Measurements from ENCODE around the gene RAMP2.
"Not testable (repeated sequence)": the region's sequence is repeated elsewhere in the genome, so short reads cannot be mapped to it uniquely, and the experiment has no call there.

Gene RAMP2

GRCh38 chr17:42760652-42761581 lies at the start of gene RAMP2:
RAMP2 (plus strand) TSS chr17:42761227; CDS start chr17:42761262, 35 bp downstream.
- in situ Hi-C loops (cut with MboI; ENCODE audit: low sequenced_read_pairs) = no loop called here

DNA sequence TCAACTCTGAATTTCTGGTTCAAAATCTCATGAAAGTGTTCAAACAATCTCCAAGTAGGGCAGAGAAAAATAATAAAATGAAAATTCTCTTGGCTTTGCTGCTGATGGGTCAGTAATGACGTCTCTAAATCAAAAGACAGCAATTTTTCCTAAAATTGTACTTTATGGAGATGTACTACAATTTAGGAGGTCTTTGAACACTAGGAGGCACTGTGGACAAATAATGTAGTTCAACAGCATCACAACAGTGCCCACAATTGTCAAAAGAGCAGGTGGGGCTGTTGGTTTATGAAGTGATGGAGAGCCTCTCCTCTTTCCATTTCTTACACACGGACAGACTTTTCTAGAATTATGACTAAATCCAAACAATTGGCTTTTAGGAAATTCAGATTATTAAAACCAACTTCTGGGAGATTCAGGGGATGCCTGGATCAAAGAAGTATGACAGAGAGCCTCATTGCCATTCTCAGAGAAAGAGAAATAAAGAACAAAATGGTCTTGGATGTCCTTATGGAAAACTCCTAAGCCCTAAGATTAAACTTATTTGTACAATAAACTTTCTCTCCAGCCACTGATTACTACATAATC lies 39.9 kb upstream of the RAMP2 start:
- in situ Hi-C loops (cut with MboI; ENCODE audit: low sequenced_read_pairs) = loop anchor here (10.0 to 25.0 kb wide), 2 partner anchors 104 to 216 kb away; partner anchors contain the start of gene BECN1

- in situ Hi-C loops (cut with MboI; ENCODE audit: low sequenced_read_pairs) = loop anchor here (10.0 to 25.0 kb wide), 2 partner anchors 101 to 214 kb away; partner anchors contain the start of gene BECN1
These were observed 37.4 kb upstream of the RAMP2 start for GRCh38 chr17:42723636-42724035.

GRCh38 chr17:42725143-42725542 lies 35.9 kb upstream of the RAMP2 start:
- in situ Hi-C loops (cut with MboI; ENCODE audit: low sequenced_read_pairs) = loop anchor here (10.0 kb wide), 1 partner anchor 100 kb away; the partner anchor contains the start of gene BECN1

DNA sequence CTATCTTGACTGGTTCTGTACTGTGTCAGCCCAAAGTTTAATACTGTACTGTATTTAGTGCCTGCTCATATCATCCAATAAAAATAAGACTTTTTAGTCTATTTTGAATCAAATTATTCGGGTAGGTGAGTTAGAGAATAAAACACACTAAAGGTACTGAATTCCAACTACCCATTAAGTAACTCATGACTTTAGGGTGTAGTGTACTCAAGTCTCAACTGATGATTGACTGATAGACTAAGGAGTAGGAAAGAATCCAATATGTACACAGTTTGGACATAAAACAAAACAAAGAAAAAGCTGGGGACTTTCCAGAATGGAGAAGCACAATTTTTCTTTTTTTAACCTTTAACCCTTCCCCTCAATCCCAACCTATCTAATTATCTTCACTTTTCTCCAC lies 20.3 kb upstream of the RAMP2 start:
- in situ Hi-C loops (cut with MboI; ENCODE audit: low sequenced_read_pairs) = no loop called here

DNA sequence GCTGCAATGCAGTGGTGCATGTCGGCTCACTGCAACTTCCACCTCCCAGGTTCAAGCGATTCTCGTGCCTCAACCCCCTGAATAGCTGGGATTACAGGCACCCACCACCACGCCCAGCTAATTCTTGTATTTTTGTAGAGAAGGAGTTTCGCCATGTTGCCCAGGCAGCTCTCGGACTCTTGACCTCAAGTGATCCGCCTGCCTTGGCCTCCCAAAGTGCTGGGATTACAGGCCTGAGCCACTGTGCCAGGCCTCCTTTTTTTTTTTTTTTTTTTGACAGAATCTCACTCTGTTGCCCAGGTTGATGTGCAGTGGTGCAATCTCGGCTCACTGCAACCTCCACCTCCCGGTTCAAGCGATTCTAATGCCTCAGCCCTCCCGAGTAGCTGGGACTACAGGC lies 18.1 kb upstream of the RAMP2 start:
- in situ Hi-C loops (cut with MboI; ENCODE audit: low sequenced_read_pairs) = not testable (repeated sequence)

DNA sequence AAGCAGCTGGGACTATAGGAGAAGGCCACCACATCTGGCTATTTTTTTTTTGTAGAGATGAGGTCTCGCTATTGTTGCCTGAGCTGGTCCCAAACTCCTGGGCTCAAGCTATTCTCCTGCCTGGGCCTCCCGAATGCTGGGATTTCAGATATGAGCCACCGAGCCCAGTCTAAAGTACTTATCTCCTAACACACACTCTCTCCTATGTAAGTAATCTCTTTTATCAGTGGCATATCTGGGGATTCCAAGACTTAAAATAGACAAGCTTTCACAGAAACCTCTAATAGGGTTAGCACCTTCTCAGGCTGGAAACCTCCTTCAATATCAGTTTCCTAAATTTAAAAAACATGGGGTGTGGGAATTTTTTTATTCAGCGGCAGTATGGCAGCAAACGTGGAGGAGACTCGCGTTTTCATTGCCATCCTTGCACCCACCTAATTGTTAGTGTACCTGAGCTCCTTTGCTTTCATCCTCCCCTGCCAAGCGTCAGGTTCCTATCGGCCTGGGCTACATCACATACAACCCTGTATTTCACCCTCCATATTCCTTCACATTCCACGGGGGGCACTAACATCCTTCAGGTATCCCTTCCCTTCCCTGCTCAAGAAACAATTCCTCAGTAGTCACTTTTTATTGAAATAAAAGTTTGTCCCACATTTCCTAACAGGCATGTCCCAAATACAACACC lies 17.3 kb upstream of the RAMP2 start:
- in situ Hi-C loops (cut with MboI; ENCODE audit: low sequenced_read_pairs) = no loop called here

DNA sequence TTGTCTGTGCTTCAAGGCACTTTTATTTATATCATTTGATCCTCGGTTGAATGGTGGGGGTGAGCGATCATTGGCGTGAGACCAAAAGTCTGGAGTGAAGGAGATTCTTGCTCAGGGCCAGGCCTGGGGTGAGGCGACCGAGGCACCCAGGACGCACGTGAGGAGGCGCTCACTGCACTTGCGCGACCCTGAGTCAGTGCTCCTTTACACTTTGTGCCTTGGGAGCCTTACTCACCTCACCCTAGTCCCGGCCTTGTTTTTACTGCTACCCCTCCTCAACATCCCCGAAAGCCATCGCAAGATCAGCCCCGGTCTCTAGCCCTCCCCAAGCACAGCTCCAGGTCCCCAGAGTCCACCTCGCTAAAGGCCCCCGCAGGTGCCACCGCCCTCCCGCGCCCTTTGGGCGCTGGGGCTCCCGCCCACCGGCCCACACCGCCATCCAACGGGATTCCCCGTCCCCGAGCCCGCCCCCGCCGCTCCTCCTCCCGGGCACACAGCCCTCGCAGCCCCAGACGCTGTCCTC lies 16.7 kb upstream of the RAMP2 start:
- in situ Hi-C loops (cut with MboI; ENCODE audit: low sequenced_read_pairs) = no loop called here

GRCh38 chr17:42744806-42745617 lies 16.0 kb upstream of the RAMP2 start, which contains the start of gene EZH1:
EZH1 (minus strand) TSS chr17:42745040; CDS start chr17:42728941, 16,099 bp downstream.
- in situ Hi-C loops (cut with MboI; ENCODE audit: low sequenced_read_pairs) = no loop called here

DNA sequence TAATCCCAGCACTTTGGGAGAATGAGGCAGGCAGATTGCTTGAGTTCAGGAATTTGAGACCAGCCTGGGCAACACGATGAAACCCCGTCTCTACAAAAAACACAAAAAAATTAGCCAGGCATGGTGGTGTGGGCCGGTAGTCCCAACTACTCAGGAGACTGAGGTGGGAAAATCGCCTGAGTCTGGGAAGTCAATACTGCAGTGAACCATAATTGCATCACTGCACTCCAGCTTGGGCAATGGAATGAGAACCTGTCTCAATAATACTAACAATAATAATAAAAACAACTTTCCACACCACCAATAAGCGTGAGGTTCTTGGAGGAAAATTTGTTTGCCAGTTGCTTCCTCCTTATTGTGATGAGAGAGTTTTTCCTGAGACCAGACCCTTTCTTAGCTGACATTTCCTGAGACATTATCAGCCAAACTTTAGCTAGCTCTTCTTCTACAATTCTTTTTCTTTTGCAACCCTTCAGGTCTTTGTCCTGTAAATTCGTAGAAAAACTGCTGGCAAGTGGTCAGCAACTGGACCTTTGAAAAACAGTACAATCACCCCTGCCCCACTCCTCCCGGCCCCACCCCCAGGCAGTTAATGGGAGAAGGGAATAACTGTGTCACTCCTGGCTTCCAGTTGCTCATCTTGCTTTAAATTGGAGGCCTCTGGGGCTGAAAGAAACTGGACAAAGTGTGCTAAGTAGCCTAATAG lies 12.7 kb upstream of the RAMP2 start:
- in situ Hi-C loops (cut with MboI; ENCODE audit: low sequenced_read_pairs) = no loop called here

DNA sequence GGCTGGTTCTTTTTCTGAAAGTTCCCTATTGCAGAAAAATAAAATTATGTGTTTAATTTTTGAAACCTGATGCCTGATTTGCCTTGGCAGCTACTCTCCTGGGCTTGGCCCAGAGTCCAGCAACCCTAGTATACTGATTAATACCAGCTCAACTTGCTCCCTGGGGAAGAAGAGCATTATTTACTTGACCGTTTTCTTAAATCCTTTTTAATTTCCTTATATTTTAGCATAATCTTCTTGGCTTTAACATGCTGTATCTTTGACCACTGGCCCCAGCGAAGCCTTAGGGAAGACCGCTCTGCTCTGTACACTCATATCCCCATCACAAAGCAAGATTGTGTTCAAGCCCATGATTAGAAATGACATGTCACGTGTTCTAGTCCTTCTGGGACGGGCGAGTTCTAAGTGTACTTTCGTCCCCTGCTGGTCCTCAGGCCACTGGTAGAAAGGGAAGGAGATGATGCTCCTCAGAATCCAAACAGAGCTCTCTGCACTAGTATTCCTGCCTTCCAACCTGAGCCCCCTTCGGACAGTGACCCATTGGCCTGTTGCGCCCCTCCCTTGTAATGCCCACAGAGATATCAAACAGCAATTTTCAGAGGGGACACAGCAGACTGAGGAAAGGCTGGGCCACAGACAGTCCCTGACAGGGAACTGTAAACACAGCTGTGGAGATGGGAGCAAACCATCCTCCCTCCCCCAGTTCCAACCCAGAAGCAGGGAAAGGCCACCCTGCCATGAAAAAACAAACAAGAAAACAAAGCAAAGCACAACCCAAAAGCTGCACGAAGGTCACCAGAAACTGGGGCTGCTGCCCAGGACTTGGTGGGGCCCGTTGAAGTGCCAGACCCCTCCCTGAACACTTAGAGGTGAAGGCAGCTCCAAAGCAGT lies 11.9 kb upstream of the RAMP2 start:
- in situ Hi-C loops (cut with MboI; ENCODE audit: low sequenced_read_pairs) = no loop called here

DNA sequence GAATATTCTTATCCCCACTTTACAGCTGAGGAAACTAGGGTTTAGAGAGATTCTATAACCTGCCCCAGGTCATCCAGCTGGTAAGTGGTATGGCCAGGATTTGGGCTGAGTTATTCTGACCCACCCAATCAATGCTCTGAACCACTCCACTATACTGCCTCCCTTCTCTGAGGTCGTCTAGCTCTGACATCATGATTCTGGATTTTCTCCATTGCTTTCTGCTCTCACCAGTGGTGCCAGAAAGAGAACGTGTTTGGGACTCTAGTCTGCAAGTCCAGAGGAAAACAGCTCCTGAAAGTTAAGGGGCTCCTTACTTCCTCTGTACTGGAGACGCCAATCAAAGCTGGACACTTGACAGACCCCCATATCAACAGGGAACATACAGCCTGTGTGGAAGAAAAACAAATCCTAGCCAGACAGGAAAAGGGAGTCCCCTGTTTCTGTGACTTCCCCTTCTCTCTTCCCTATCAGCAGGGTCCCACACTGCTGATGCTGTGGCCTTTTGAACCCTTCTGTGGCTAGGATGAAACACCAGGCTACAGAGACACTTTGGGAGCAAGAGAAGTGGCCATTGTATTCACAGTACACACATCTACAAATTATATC lies 10.2 kb upstream of the RAMP2 start:
- in situ Hi-C loops (cut with MboI; ENCODE audit: low sequenced_read_pairs) = no loop called here

GRCh38 chr17:42751628-42752027 lies 9.4 kb upstream of the RAMP2 start:
- in situ Hi-C loops (cut with MboI; ENCODE audit: low sequenced_read_pairs) = no loop called here

DNA sequence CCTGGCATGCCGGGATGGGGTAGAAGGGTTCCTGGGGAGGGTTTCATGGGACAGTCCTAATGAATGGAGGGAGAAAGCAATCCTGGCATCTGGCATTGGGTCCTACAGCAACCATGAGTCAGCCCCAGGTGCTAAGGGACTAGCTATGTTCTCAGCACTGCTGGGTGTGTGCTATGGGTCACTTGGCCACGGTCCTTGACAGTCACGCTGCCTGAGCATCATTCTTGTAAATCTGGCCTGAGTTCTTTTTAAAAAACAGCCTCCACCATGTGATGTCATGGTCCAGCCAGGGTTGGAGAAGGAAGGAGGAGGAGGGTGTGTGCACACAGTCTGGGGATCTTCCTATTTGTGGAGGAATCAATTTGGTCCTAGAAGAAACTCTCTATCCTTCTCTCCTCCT lies 6.2 kb upstream of the RAMP2 start:
- in situ Hi-C loops (cut with MboI; ENCODE audit: low sequenced_read_pairs) = no loop called here

- in situ Hi-C loops (cut with MboI; ENCODE audit: low sequenced_read_pairs) = no loop called here
These were observed 910 bp upstream of the RAMP2 start for GRCh38 chr17:42759982-42760651.

GRCh38 chr17:42761638-42762037 lies 611 bp downstream of the RAMP2 start:
- in situ Hi-C loops (cut with MboI; ENCODE audit: low sequenced_read_pairs) = no loop called here

- in situ Hi-C loops (cut with MboI; ENCODE audit: low sequenced_read_pairs) = no loop called here
These were observed 5.1 kb downstream of the RAMP2 start for GRCh38 chr17:42766124-42766523.

GRCh38 chr17:42767512-42767911 lies 6.5 kb downstream of the RAMP2 start:
- in situ Hi-C loops (cut with MboI; ENCODE audit: low sequenced_read_pairs) = no loop called here

All from HL-60/S4 treated with phorbol 12-myristate 13-acetate at 8.2 ng/mL for 4 days and 3 days (cell line).